ENCODE data around the gene NCKAP5. TPM values are rescaled to one million over a fixed set of nuclear protein-coding genes. Genes with fewer than 3 reads are reported as not detected.

NCKAP5 gene
- not detected in 2 replicates for total RNA-seq

DNA sequence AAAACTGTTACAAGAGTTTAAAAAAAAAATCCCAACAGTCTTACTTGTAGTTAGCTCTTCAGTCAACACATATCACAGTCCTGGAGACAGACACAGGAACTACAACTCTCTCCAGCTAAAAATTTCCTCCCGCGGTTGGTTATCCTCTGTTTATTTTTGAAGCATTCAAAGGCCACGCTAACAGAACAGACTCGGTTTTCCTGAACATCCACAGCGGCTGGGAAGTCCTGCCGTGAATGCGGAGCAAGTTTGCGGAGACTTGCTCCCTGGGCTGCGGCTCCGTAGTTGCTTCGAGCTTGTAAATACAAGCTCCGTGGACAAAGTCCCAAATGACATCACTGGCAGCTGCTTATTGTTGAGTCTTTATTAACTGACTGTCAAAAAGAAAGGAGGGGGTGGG is at the start of gene NCKAP5:
TSS of gene NCKAP5 (minus strand) at position 292 of the 400 bp plus-strand sequence. CDS start 50,937 bp downstream, outside the sequence.
- Mint-ChIP-seq H3K9me3 (no peaks in the 10 kb centered on the region), H3K4me3 (no peak within 1 kb of the TSS), H3K36me3 (ENCODE audit: low read depth) (no peaks in the 10 kb centered on the region), H3K4me1 (no peaks in the 10 kb centered on the region), H3K27ac (no peak within 1 kb of the TSS), H3K27me3 (peaks cover 18% of the 10 kb centered on the region)
- intact Hi-C loops (cut with micrococcal nuclease), result no loop called here
- DNase-seq, result no peak

DNA sequence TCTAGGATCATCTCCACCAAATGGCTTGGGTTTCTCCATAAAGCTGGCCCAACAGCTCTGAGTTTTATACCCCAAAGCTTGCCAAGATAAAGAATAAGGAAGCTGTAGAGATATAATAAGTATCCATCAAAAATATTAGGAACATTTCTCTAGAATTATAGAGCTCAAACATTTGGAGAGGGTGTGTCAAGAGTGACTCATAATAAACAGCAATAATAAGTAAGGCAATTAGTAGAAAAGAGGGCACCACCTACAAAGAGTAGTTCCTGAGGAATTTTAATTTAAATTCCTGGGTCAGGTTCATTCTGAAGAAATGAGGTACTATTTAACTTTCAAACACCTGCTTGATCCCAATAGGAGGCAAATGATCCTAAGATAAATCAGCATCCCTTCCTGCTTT is 41.4 kb upstream of the NCKAP5 start:
- Mint-ChIP-seq H3K4me1 (no peaks in the 10 kb centered on the region), H3K27ac (no peak overlapping the region), H3K36me3 (ENCODE audit: low read depth) (no peaks in the 10 kb centered on the region), H3K4me3 (no peak overlapping the region), H3K27me3 (no peaks in the 10 kb centered on the region), H3K9me3 (peaks cover 4% of the 10 kb centered on the region)
- intact Hi-C loops (cut with micrococcal nuclease), result no loop called here
- no peak for DNase-seq

DNA sequence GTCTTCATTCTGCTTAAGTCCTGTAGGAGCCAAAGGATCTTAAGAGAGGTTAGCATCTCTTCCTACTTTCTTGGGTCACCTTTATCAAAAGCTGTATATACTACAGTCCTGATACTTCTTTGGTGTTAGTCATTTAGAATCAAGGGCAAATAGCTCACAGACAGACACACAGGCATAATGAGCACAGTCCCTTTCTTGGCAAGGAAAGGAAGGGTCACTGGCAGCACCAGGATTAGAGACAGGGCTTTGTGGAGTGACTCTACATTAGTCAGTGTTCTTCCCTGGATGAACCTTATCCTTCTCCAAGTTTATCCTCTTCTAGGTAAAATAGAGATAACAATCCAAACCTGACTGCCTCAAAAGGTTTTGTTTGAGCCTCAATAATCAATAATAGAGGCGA is 40.0 kb upstream of the NCKAP5 start:
- Mint-ChIP-seq H3K4me1 (no peaks in the 10 kb centered on the region), H3K4me3 (no peak overlapping the region), H3K36me3 (ENCODE audit: low read depth) (no peaks in the 10 kb centered on the region), H3K9me3 (no peaks in the 10 kb centered on the region), H3K27me3 (no peaks in the 10 kb centered on the region), H3K27ac (no peak overlapping the region)
- no peak for DNase-seq
- intact Hi-C loops (cut with micrococcal nuclease), result no loop called here

DNA sequence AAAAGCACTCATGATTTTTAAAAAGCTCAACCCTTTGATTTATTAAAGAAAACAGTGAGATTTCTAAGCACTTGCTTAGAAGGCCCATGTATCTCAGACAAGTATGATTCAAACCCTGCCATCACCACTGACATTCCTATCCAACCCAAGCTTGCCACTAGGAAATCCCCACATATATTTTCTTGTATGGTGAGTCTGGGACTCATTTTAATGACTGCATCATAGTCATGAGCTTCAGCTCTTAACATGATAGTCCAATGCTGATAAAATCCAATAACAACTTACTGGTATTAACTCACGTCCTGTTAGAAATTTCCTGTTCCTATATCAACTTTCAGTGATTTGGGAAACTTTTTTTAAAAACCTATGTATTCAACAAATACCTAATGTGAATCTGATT is 39.4 kb upstream of the NCKAP5 start:
- Mint-ChIP-seq H3K27ac (no peak overlapping the region), H3K4me3 (no peak overlapping the region), H3K9me3 (no peaks in the 10 kb centered on the region), H3K4me1 (no peaks in the 10 kb centered on the region), H3K27me3 (no peaks in the 10 kb centered on the region), H3K36me3 (ENCODE audit: low read depth) (no peaks in the 10 kb centered on the region)
- intact Hi-C loops (cut with micrococcal nuclease), result no loop called here
- no peak for DNase-seq

DNA sequence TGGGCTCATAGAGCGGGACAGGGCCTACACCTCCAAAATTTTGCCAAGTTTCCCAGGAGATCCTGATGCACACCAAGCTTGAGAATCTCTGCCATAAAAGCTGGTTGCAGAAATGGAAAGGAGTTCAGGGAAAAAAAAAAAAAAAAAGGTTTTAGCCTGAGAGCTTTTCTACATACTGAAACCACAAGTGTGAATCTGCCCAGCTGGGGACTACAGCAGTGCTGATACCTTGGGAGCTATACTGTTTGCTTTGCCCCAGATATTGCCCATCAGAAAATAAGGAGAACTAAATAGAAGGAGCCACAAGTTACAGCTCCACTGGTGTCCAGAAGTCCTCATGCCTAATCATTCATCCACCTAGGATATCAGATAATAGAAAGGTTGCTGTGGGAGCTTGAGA is 38.4 kb upstream of the NCKAP5 start:
- Mint-ChIP-seq H3K27me3 (no peaks in the 10 kb centered on the region), H3K27ac (no peak overlapping the region), H3K36me3 (ENCODE audit: low read depth) (no peaks in the 10 kb centered on the region), H3K4me1 (no peaks in the 10 kb centered on the region), H3K4me3 (no peak overlapping the region), H3K9me3 (no peaks in the 10 kb centered on the region)
- no peak for DNase-seq
- intact Hi-C loops (cut with micrococcal nuclease), result no loop called here

DNA sequence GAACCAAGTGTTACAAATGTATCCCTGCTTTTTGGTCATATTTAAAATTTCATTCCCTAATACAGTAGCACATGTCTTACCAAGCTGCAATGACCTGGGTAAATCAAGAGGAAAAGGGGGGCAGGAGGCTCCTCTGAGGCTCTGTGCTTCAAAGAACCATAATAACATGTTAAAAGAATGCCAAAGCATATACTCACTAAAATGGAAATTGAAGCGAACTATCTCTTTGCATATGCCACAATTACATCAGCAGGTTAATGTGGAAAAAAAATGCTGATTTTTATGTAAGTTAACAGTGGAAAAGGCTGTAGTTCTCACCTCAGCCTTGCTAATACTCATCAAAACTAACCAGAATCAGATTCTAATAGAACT is 37.5 kb upstream of the NCKAP5 start:
- H3K4me1 Mint-ChIP-seq, result no peaks in the 10 kb centered on the region
- H3K36me3 Mint-ChIP-seq (ENCODE audit: low read depth), result no peaks in the 10 kb centered on the region
- H3K9me3 Mint-ChIP-seq, result no peaks in the 10 kb centered on the region
- intact Hi-C loops (cut with micrococcal nuclease), result no loop called here
- DNase-seq, result no peak
- H3K27me3 Mint-ChIP-seq, result no peaks in the 10 kb centered on the region
- no peak overlapping the region for H3K4me3 Mint-ChIP-seq
- no peak overlapping the region for H3K27ac Mint-ChIP-seq

DNA sequence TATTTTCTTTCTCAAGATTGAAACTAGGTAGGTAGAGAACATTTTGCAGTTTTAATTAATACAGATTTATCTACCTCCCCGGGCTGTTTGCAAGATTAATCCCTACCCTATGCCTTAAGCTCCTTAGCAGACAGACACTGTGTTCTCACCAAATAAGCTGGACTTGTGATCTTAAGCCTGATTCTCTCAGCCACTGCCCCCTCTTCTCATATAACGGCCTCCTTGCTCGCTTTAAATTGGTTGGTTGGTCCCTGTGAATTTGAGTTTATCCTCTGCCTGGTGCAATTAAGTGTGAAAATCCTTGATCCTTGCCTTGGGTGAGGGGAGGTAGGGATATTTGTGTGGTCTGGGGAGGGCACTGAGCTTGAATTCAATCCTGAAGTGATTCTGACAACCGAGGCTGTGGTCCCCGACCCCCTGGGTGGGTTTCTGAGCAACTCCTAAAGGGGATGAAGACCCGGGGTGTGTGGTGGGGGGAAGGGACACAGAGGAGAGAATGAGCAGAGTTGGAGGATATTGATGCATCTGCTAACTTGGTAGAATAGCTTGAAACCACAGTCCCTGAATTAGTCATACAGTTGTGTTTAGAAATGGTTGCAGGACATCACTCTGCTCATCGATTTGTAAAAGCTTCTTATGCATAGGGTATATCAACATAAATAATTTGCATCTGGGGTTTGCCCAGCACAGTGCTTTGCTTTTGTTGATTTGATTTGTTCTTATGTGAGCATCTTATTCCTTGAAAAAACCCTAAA is 36.9 kb upstream of the NCKAP5 start:
- Mint-ChIP-seq H3K4me1 (no peaks in the 10 kb centered on the region), H3K9me3 (no peaks in the 10 kb centered on the region), H3K27me3 (no peaks in the 10 kb centered on the region), H3K27ac (no peak overlapping the region), H3K36me3 (ENCODE audit: low read depth) (no peaks in the 10 kb centered on the region), H3K4me3 (no peak overlapping the region)
- DNase-seq, result no peak
- intact Hi-C loops (cut with micrococcal nuclease), result no loop called here

DNA sequence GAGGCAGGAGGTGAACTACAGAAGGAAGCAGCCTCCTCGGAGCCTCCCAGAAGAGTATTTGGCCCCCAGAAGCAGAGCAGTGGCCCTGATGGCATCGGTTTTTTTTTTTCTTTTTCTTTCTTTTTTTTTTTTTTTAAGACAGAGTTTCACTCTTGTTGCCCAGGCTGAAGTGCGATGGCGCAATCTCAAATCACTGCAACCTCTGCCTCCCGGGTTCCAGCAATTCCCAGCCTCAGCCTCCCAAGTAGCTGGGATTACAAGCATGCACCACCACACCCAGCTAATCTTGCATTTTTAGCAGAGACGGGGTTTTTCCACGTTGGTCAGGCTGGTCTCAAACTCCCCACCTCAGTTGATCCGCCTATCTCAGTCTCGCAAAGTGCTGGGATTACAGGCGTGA is 34.8 kb upstream of the NCKAP5 start:
- H3K4me1 Mint-ChIP-seq, result no peaks in the 10 kb centered on the region
- intact Hi-C loops (cut with micrococcal nuclease), result no loop called here
- no peaks in the 10 kb centered on the region for H3K9me3 Mint-ChIP-seq
- H3K4me3 Mint-ChIP-seq, result no peak overlapping the region
- DNase-seq, result no peak
- H3K27me3 Mint-ChIP-seq, result no peaks in the 10 kb centered on the region
- H3K27ac Mint-ChIP-seq, result no peak overlapping the region
- H3K36me3 Mint-ChIP-seq (ENCODE audit: low read depth), result no peaks in the 10 kb centered on the region

DNA sequence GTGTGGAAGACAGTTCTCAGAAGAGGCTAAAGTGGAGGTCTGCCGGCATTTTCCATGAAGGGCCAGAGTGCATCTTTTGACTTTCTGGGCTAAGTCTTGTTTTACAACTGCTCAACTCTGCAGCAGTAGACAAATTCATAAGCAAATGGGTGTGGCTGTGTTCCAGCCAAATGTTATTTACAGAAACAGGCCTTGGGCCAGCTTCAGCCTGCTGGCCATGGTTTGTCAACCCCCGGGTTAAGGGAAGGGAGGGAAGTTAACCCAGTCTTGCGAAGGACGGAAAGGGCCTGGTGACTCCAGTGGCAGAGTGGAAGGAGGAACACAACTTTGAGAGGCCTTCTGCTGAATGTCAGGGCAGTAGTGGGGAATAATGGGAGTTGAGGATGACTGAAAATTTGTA is 34.3 kb upstream of the NCKAP5 start:
- no peak for DNase-seq
- Mint-ChIP-seq H3K27me3 (no peaks in the 10 kb centered on the region), H3K4me1 (no peaks in the 10 kb centered on the region), H3K9me3 (no peaks in the 10 kb centered on the region), H3K27ac (no peak overlapping the region), H3K36me3 (ENCODE audit: low read depth) (no peaks in the 10 kb centered on the region), H3K4me3 (no peak overlapping the region)
- intact Hi-C loops (cut with micrococcal nuclease), result no loop called here

DNA sequence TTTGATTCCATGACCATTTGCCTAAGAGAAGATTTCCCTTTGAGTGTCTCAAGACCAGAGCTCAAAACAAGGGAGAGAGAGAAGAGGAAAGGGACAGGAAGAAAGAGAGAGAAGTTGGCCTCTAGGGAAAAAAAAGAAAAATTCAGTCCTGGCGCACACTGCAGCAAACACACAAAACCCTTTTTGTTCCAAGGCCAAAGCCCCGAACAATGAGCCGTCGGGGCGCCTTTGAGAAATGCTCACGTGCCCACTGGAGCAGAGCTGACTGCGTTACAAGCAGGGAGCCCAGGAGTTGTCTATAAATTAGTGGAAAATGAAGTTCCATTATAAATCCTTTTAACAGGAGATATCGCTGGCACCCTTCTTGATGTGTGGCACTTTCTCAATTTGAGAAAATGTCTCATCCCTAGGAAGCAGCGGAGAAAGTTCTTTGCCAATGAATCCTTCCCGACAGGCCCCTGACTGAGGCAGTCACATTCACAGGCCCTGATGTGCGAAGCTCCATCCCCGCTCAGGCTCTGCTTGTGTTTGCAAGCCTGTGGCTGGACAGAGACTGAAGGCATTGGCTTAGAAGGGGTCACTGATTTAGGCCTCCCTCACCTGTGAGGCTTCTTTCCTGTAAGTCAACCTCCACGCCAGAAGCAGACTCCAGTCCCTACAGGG is 32.1 kb upstream of the NCKAP5 start:
- no peak for DNase-seq
- Mint-ChIP-seq H3K27ac (no peak overlapping the region), H3K27me3 (no peaks in the 10 kb centered on the region), H3K4me3 (no peak overlapping the region), H3K9me3 (no peaks in the 10 kb centered on the region), H3K36me3 (ENCODE audit: low read depth) (no peaks in the 10 kb centered on the region), H3K4me1 (no peaks in the 10 kb centered on the region)
- intact Hi-C loops (cut with micrococcal nuclease), result no loop called here

DNA sequence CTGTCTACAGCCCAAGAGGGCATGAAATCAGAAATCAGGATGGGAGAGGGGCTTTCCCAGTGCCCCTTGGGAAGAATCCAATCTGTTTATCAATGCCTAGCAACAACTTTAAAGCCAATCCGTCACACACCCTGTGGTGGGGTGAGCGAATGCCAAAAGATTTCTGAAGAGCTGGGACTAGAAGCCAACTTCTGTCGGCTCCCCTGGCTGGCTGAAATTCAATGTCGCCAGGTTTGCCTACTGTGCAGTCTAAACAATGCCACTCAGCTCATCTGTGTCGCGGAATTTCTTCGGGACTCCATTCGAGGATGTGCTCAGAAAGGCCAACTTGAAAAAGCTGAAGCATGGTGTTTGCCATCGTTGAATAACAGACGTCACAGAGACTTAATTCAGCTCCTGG is 31.5 kb upstream of the NCKAP5 start:
- H3K9me3 Mint-ChIP-seq, result no peaks in the 10 kb centered on the region
- H3K4me3 Mint-ChIP-seq, result no peak overlapping the region
- no peak for DNase-seq
- H3K27me3 Mint-ChIP-seq, result no peaks in the 10 kb centered on the region
- H3K27ac Mint-ChIP-seq, result no peak overlapping the region
- no peaks in the 10 kb centered on the region for H3K36me3 Mint-ChIP-seq (ENCODE audit: low read depth)
- intact Hi-C loops (cut with micrococcal nuclease), result no loop called here
- H3K4me1 Mint-ChIP-seq, result no peaks in the 10 kb centered on the region

DNA sequence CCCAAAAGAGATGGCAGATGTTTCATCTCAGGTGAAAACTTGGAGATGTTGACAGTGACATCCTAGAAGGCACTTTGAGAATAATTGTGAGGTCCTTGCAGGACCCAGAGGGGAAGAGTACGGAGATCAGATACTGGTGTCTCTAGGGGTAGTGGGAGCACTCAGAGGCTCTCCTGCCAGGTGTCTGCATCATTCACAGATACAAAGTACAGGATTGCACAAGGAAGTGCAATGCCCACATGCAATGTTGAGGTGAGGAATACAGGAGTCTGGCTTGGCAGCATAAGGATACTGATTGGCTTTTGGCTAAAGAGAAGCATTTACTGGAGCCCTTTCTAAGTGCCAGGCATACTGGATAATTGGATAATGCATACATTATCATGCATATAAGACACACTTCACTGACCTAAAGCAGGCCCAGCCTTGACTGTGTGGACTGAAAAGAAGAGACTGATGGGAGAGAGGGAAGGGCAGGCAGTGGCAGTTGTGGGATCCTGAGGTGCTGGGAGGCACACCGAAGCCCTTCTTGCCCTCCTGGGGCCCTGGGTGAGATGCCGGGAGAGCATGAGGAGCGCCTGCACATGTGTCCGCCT is 31.0 kb upstream of the NCKAP5 start:
- intact Hi-C loops (cut with micrococcal nuclease), result no loop called here
- H3K9me3 Mint-ChIP-seq, result no peaks in the 10 kb centered on the region
- no peak overlapping the region for H3K27ac Mint-ChIP-seq
- no peak for DNase-seq
- H3K4me1 Mint-ChIP-seq, result no peaks in the 10 kb centered on the region
- H3K36me3 Mint-ChIP-seq (ENCODE audit: low read depth), result no peaks in the 10 kb centered on the region
- no peak overlapping the region for H3K4me3 Mint-ChIP-seq
- no peaks in the 10 kb centered on the region for H3K27me3 Mint-ChIP-seq

DNA sequence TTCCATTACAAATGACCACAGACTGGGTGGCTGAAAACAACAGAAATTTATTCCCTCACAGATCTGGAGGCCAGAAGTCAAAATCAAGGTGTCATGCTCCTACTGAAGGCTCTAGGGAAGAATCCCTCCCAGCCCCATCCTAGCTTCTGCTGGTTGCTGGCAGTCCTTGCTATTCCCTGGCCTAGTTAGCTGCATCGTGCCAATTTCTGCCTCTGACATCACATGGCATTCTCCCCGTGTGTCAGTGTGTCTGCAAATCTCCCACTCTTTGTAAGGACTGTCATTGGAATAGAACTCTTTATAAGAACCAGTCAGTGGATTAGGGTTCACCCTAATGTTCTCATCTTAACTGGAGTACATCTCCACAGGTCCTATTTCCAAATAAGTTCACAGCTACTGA is 30.5 kb upstream of the NCKAP5 start:
- Mint-ChIP-seq H3K9me3 (no peaks in the 10 kb centered on the region), H3K27me3 (no peaks in the 10 kb centered on the region), H3K36me3 (ENCODE audit: low read depth) (no peaks in the 10 kb centered on the region), H3K27ac (no peak overlapping the region), H3K4me1 (no peaks in the 10 kb centered on the region), H3K4me3 (no peak overlapping the region)
- intact Hi-C loops (cut with micrococcal nuclease), result no loop called here
- DNase-seq, result no peak

DNA sequence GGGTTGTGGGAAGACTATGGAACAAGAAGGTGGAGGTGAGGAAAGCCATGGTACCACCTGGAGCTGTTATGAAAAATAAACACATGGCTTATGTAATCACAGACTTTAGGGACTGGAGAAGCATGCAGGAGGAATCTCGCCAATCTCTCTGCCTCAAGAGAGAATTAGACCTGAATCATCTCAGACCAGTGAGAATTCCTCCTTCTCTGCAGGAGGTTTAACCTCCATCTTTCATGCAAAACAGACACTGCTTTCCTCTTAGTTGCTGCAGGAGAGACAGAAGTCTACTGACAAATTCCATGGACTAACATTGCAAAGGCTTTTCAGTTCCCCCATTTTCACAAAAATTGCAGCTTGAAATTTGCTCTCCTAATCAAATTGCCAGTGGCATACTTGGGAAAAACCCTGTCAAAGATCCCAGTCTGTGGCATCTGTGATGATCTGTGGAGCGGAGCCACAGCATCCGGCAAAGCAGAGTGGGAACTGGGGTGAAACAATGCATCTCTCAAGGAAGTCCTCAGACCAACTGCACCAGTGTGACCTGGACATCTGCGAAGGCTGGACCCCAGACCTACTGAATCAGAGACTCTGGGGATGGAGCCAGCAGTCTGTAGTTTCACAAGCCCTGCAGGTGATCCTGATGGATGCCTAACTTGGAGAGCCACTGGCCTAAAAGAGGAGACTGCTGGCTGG is 28.6 kb upstream of the NCKAP5 start:
- no peak for DNase-seq
- H3K27me3 Mint-ChIP-seq, result no peaks in the 10 kb centered on the region
- no peaks in the 10 kb centered on the region for H3K36me3 Mint-ChIP-seq (ENCODE audit: low read depth)
- intact Hi-C loops (cut with micrococcal nuclease), result no loop called here
- no peaks in the 10 kb centered on the region for H3K4me1 Mint-ChIP-seq
- no peak overlapping the region for H3K27ac Mint-ChIP-seq
- H3K9me3 Mint-ChIP-seq, result no peaks in the 10 kb centered on the region
- H3K4me3 Mint-ChIP-seq, result no peak overlapping the region

Measured in activated CD4-positive, alpha-beta T cell treated with anti-CD3 and anti-CD28 coated beads, Interleukin-2, amount 10 ng/mL, durations not matched to agents 24 days and 14 days (primary cell).